ENCODE results near the gene PIGS. TPM values are rescaled to one million over a fixed set of nuclear protein-coding genes. Genes with fewer than 3 reads are reported as not detected.

The PIGS gene
- total and polyA plus RNA-seq, 2 of the 13 experiments (the other 11 are each of a cell fraction or from before 2014, with no cell fraction given) = 31.7 to 42.6 TPM

- TF ChIP-seq CREM (IDR thresholded peaks at IDR 0.05) = no peak
- TF ChIP-seq CREM (CRISPR knock-in tag; IDR thresholded peaks at IDR 0.05) = no peak
- TF ChIP-seq RBM39 (IDR thresholded peaks at IDR 0.05; ENCODE audit: low read depth, low read length, poor library complexity, severe bottlenecking) = no peak
These were observed 19.7 kb downstream of the PIGS start (continued) for GRCh38 chr17:28551421-28552175.

- peaks cover 44% of the 10 kb centered on the region for H3K4me1 ChIP-seq (ENCODE audit: insufficient read depth, low read length)
- TF ChIP-seq HMGA1 (CRISPR knock-in tag; conservative IDR thresholded peaks at IDR 0.05) (no peak), HDAC6 (IDR thresholded peaks at IDR 0.05; ENCODE audit: low read depth, low read length) (no peak), DZIP1 (CRISPR knock-in tag; IDR thresholded peaks at IDR 0.05) (no peak), FOXM1 (CRISPR knock-in tag; IDR thresholded peaks at IDR 0.05) (no peak), PLRG1 (conservative IDR thresholded peaks at IDR 0.05) (no peak), SNRNP70 (IDR thresholded peaks at IDR 0.05; ENCODE audit: low read depth, low read length) (no peak), SIN3B (IDR thresholded peaks at IDR 0.05; ENCODE audit: low read length) (no peak), ZNF251 (CRISPR knock-in tag; IDR thresholded peaks at IDR 0.05) (no peak), SIN3A (IDR thresholded peaks at IDR 0.05; ENCODE audit: borderline replicate concordance, low read depth, low read length) (no peak), JUNB (CRISPR knock-in tag; IDR thresholded peaks at IDR 0.05; ENCODE audit: borderline replicate concordance) (no peak), CENPT (CRISPR knock-in tag; IDR thresholded peaks at IDR 0.05; ENCODE audit: low read depth) (no peak), EHMT2 (IDR thresholded peaks at IDR 0.05; ENCODE audit: borderline replicate concordance, low read depth, low read length) (no peak), ZBTB10 (CRISPR knock-in tag; IDR thresholded peaks at IDR 0.05; ENCODE audit: borderline replicate concordance) (no peak), DRAP1 (CRISPR knock-in tag; IDR thresholded peaks at IDR 0.05) (no peak), HNRNPL (IDR thresholded peaks at IDR 0.05; ENCODE audit: low read depth, low read length) (no peak), SIX1 (CRISPR knock-in tag; IDR thresholded peaks at IDR 0.05; ENCODE audit: borderline replicate concordance) (no peak)
- no peaks in the 10 kb centered on the region for H3K79me2 ChIP-seq (ENCODE audit: insufficient read depth, low read length)
- H3K27ac ChIP-seq (ENCODE audit: extremely low read length, insufficient read depth, low read length) = no peak overlapping the region
- DNase-seq (ENCODE audit: low spot score) = no peak
- no peak overlapping the region for H2AFZ ChIP-seq (ENCODE audit: low read length)
- no peaks in the 10 kb centered on the region for H3K9me3 ChIP-seq (ENCODE audit: low read length)
- no peaks in the 10 kb centered on the region for H3K27me3 ChIP-seq (ENCODE audit: control insufficient read depth in 1 of 2, insufficient read depth in 2 of 2, low read length in 2 of 2)
- POLR2A ChIA-PET = interaction anchor here (0.7 kb wide), 1 partner anchor 62 kb away, joined by 3 read pairs; no protein-coding TSS in a partner anchor
- no peak for FAIRE-seq
- H3K36me3 ChIP-seq (replicated peaks in 1 of 2; ENCODE audit: control insufficient read depth in 1 of 2, insufficient read depth in 2 of 2, low read length in 2 of 2) = peaks cover 6 to 19% of the 10 kb centered on the region in 2 experiments
- no peak overlapping the region for H3K9ac ChIP-seq (ENCODE audit: insufficient read depth, low read depth, low read length)
- H4K20me1 ChIP-seq (ENCODE audit: insufficient read depth, low read length) = no peaks in the 10 kb centered on the region
- in situ Hi-C loops (cut with HindIII; ENCODE audit: extremely low pct_ligation_motif_present, low pct_unique_long_range_greater_than_20kb) (no loop called here), intact Hi-C loops (cut with micrococcal nuclease; ENCODE audit: unreplicated experiment) (no loop called here)
- H3K4me3 ChIP-seq (replicated peaks in 1 of 3; ENCODE audit: insufficient read depth in 1 of 3, low read depth in 2 of 3, low read length in 3 of 3) = no peak overlapping the region; a peak in 1 of 6 replicates
- BruUV-seq (replicated peaks) = no TSS peak
- ATAC-seq = no peak
- CTCF ChIA-PET (ENCODE audit: low intra/inter-chr PET ratio, low total read pairs) = no interaction called here
- WGBS (ENCODE audit: low lambda C conversion rate) = no CpG with 5 or more reads among the region's 1 CpG
- peak overlapping the region; percentile 92; the same call in 1 of the 2 replicates for H3K4me2 ChIP-seq (ENCODE audit: low read depth, low read length)
These were observed 20.5 kb downstream of the PIGS start for GRCh38 chr17:28550858-28551257.
